Trophoblast cell (in vitro differentiated cells and primary cell): ENCODE data around the gene PRDM10.

ENCODE experiments used
- DNase-seq, 2 donors: peaks; one replicate each; pipeline ENCODE4 v3.0.0-alpha.2; 2016
- H2AFZ ChIP-seq: 2 replicates; pipeline ENCODE4 v1.6.1; 2013; ENCODE audit warnings: low read length, moderate library complexity, mild to moderate bottlenecking; ENCODE audit not compliant: insufficient read depth, poor library complexity
- H2AK5ac ChIP-seq: 2 replicates; pipeline ENCODE4 v1.6.1; 2013; ENCODE audit warnings: mild to moderate bottlenecking, low read length
- H2BK120ac ChIP-seq: 2 replicates; pipeline ENCODE4 v1.6.1; 2013; ENCODE audit warnings: low read length, mild to moderate bottlenecking, moderate library complexity; ENCODE audit not compliant: insufficient read depth, poor library complexity
- H2BK12ac ChIP-seq: 2 replicates; pipeline ENCODE4 v1.6.1; 2013; ENCODE audit warnings: mild to moderate bottlenecking, low read length, moderate library complexity
- H2BK5ac ChIP-seq: 2 replicates; pipeline ENCODE4 v1.6.1; 2013; ENCODE audit warnings: low read length, low read depth, moderate library complexity, mild to moderate bottlenecking; ENCODE audit not compliant: poor library complexity
- H3K14ac ChIP-seq: 2 replicates; pipeline ENCODE4 v1.6.1; 2013; ENCODE audit warnings: mild to moderate bottlenecking, low read length
- H3K18ac ChIP-seq: 2 replicates; pipeline ENCODE4 v1.6.1; 2013; ENCODE audit warnings: mild to moderate bottlenecking, low read length
- H3K23ac ChIP-seq: 2 replicates; pipeline ENCODE4 v1.6.1; 2013; ENCODE audit warnings: low read length
- H3K27ac ChIP-seq: 2 replicates; pipeline ENCODE4 v1.5.1; 2013; ENCODE audit warnings: low read depth, mild to moderate bottlenecking, inconsistent platforms, low read length, moderate library complexity
- H3K27me3 ChIP-seq: 2 replicates; pipeline ENCODE4 v1.6.1; 2013; ENCODE audit warnings: inconsistent platforms, mild to moderate bottlenecking, low read length, moderate library complexity; ENCODE audit not compliant: insufficient read depth
- H3K36me3 ChIP-seq, 2 experiments: 1 replicate in 1 of 2; 2 replicates in 1 of 2; pipeline ENCODE4 v1.6.1; 2013; ENCODE audit warnings: low read length in 2 of 2, mild to moderate bottlenecking in 2 of 2, moderate library complexity in 1 of 2; ENCODE audit not compliant: insufficient read depth in 2 of 2, control insufficient read depth in 1 of 2
- H3K4ac ChIP-seq: 2 replicates; pipeline ENCODE4 v1.6.1; 2013; ENCODE audit warnings: low read depth, mild to moderate bottlenecking, low read length, moderate library complexity
- H3K4me1 ChIP-seq, 2 experiments: 1 replicate in 1 of 2; 2 replicates in 1 of 2; pipeline ENCODE4 v1.6.1; 2013; ENCODE audit warnings: low read length in 2 of 2, mild to moderate bottlenecking in 2 of 2, moderate library complexity in 1 of 2; ENCODE audit not compliant: insufficient read depth in 2 of 2, control insufficient read depth in 1 of 2
- H3K4me2 ChIP-seq: 2 replicates; pipeline ENCODE4 v1.6.1; 2013; ENCODE audit warnings: inconsistent platforms, mild to moderate bottlenecking, low read length, moderate library complexity
- H3K4me3 ChIP-seq: 2 replicates; pipeline ENCODE4 v1.5.1; 2013; ENCODE audit warnings: mild to moderate bottlenecking, low read depth, low read length, inconsistent platforms
- H3K79me1 ChIP-seq: one replicate; pipeline ENCODE4 v1.6.1; 2013; ENCODE audit warnings: low read length
- H3K79me2 ChIP-seq: 2 replicates; pipeline ENCODE4 v1.6.1; 2013; ENCODE audit warnings: low read length, mild to moderate bottlenecking; ENCODE audit not compliant: control insufficient read depth, insufficient read depth, poor library complexity
- H3K9ac ChIP-seq: 2 replicates; pipeline ENCODE4 v1.6.1; 2013; ENCODE audit warnings: mild to moderate bottlenecking, low read length
- H3K9me3 ChIP-seq: 2 replicates; pipeline ENCODE4 v1.6.1; 2013; ENCODE audit warnings: low read depth, mild to moderate bottlenecking, control low read depth, inconsistent platforms, low read length; ENCODE audit not compliant: insufficient read depth
- H4K12ac ChIP-seq: 2 replicates; pipeline ENCODE4 v1.6.1; 2013; ENCODE audit warnings: low read depth, mild to moderate bottlenecking, low read length, moderate library complexity
- H4K8ac ChIP-seq: 2 replicates; pipeline ENCODE4 v1.6.1; 2013; ENCODE audit warnings: low read depth, mild to moderate bottlenecking, low read length, moderate library complexity
- H4K91ac ChIP-seq: one replicate; pipeline ENCODE4 v1.6.1; 2013; ENCODE audit warnings: low read depth, mild to moderate bottlenecking, low read length, moderate library complexity
- WGBS: extraction: QIAGEN DNeasy Blood & Tissue Kit; methylation state at CpG from one replicate; pipeline ENCODE4 v1.1.7; 2013; ENCODE audit warnings: missing lambda C conversion rate; ENCODE audit not compliant: insufficient read length, insufficient coverage; ENCODE audit errors: extremely low coverage; 5-methylcytosine and 5-hydroxymethylcytosine counted together

PRDM10 gene

GRCh38 chr11:129896062-129896461 is 106.6 kb downstream of the PRDM10 start:
- DNase-seq: no peak
- Histone ChIP-seq H3K36me3 (peaks cover 6 to 12% of the 10 kb centered on the region in 2 experiments), H3K4ac (no peak overlapping the region), H4K8ac (peak overlapping the region; percentile 97), H2BK12ac (no peak overlapping the region), H4K12ac (peak overlapping the region; percentile 84), H2BK120ac (no peak overlapping the region), H2BK5ac (no peak overlapping the region), H3K27ac (no peak overlapping the region), H3K79me1 (peaks cover 7% of the 10 kb centered on the region), H4K91ac (peak overlapping the region; percentile 55), H3K27me3 (no peaks in the 10 kb centered on the region), H3K4me2 (peak overlapping the region; percentile 65), H3K23ac (no peak overlapping the region), H2AK5ac (no peak overlapping the region), H3K14ac (no peak overlapping the region), H3K9ac (no peak overlapping the region), H3K18ac (no peak overlapping the region), H3K4me1 (peaks cover 0 to 3% of the 10 kb centered on the region in 2 experiments), H3K79me2 (peaks cover 7% of the 10 kb centered on the region), H3K9me3 (no peaks in the 10 kb centered on the region), H3K4me3 (no peak overlapping the region), H2AFZ (peak overlapping the region; percentile 91)
- no CpG with 5 or more reads among the region's 9 CpGs for WGBS

DNA sequence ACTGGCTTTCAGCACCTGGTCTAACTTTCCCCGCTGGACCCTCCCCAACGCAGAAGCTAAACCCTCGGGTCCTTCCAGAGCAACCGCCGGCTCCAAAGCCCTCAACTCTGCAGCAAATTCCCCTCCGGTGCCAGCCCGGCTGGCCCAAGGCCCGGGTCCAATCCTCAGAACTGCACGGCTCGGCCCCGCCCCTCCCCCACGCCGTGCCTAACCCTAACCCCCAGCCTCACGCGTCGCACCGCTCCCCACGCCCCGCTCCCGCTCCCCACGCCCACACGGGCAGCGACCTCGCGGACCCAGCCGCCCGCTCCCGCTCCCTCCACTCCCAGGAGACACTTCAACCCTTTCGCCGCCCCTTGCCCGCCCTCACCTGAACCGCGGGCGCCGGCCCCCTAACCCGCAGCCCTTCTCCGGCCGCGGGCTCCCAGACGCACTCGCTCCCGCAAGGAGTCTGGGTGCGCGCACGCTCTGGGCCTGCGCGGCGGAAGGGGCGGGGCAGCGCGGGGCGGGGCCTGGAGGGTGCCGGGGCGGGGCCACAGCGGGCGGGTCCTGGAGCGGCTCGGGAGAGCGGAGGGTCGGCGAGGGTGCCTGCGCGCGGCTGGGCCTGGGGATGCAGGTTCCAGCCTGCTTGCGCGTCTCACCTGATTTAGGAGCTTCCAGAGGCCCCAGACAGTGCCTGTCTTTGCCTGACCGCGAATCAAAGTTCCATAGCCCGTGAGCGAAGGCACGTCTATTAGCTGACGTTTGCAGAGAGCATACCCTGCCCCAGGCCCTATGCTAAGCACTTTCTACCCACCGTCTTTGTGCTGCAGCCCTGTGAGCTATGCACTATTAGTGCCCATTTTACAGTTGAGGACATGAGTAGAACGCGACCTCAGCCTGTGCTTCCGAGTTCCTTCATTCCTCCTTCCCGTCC is 107.3 kb downstream of the PRDM10 start, which contains the start of gene NFRKB:
Gene NFRKB (minus strand): TSS at position 453 of the 916 bp plus-strand sequence. CDS start 2,729 bp downstream, outside the sequence.
- Histone ChIP-seq H3K14ac (peak within 1 kb of the TSS; percentile 67), H2BK12ac (no peak within 1 kb of the TSS), H2AK5ac (no peak within 1 kb of the TSS), H3K27ac (peak within 1 kb of the TSS; percentile 56), H3K9me3 (no peaks in the 10 kb centered on the region), H4K12ac (peak within 1 kb of the TSS; percentile 92), H3K27me3 (no peaks in the 10 kb centered on the region), H2BK5ac (peak within 1 kb of the TSS; percentile 75), H3K79me2 (peaks cover 7% of the 10 kb centered on the region), H3K36me3 (peaks cover 7 to 14% of the 10 kb centered on the region in 2 experiments), H3K4ac (peak within 1 kb of the TSS; percentile 72), H3K4me2 (peak within 1 kb of the TSS; percentile 87), H3K18ac (peak within 1 kb of the TSS; percentile 96), H3K23ac (no peak within 1 kb of the TSS), H4K8ac (peak within 1 kb of the TSS; percentile 97), H4K91ac (peak within 1 kb of the TSS; percentile 84), H3K9ac (peak within 1 kb of the TSS; percentile 96), H3K79me1 (peaks cover 7% of the 10 kb centered on the region), H3K4me1 (peaks cover 0 to 3% of the 10 kb centered on the region in 2 experiments), H2AFZ (peak within 1 kb of the TSS; percentile 95), H2BK120ac (peak within 1 kb of the TSS; percentile 76), H3K4me3 (peak within 1 kb of the TSS; percentile 98)
- peak; percentile 72 to 90 for DNase-seq
- WGBS: no CpG with 5 or more reads among the region's 77 CpGs

DNA sequence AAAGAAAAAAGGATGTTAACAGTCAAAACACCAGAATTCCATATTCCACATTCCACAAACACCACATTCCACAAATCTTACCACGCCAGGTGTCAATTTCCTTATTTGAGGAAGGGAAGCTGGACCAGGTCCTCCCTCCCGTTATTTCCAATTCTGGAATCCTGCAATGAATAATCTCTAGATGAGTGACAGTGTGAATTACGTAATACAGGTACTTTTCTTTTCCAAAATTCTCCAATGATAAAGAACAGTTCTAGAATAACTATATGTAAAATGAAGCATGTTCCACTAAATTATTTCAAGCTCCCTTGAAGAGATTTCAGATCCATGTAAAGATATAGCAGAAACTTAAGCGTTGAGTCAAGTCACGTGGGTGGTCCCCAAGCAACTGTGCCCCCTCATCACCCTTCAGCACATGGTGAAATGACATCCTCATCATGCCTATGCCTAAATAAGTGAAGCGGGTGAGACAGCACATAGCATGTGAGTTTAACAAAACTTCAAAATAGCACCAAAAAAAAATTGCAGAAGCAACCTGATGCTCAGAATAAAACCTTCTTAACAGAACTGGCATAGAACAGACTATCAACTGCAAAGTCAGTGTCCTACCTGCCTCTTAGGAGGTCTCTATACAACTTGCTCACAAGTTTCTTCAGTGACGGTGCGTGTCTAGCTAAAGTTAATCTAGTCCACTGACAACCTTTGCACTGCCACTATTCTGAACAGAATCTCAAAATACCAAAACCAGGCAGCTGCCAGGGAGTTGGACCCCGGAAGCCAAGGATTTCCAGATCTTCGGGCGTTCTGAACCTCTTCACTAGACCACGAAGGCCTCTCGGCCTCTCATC is 108.1 kb downstream of the PRDM10 start:
- Histone ChIP-seq H4K91ac (no peak overlapping the region), H2BK5ac (peak overlapping the region; percentile 58), H3K23ac (no peak overlapping the region), H2AK5ac (no peak overlapping the region), H3K4me2 (peak overlapping the region; percentile 87), H3K79me2 (peaks cover 7% of the 10 kb centered on the region), H3K4me1 (peaks cover 0 to 3% of the 10 kb centered on the region in 2 experiments), H3K4ac (peak overlapping the region; percentile 50), H3K27me3 (no peaks in the 10 kb centered on the region), H4K12ac (no peak overlapping the region), H4K8ac (peak overlapping the region; percentile 93), H3K9ac (peak overlapping the region; percentile 96), H3K36me3 (peaks cover 7 to 18% of the 10 kb centered on the region in 2 experiments), H3K9me3 (no peaks in the 10 kb centered on the region), H3K27ac (no peak overlapping the region), H3K4me3 (peak overlapping the region; percentile 98), H3K79me1 (peaks cover 7% of the 10 kb centered on the region), H3K18ac (peak overlapping the region; percentile 58), H2BK120ac (peak overlapping the region; percentile 76), H2AFZ (peak overlapping the region; percentile 95), H3K14ac (peak overlapping the region; percentile 67), H2BK12ac (no peak overlapping the region)
- WGBS: 100% methylated on average over 1 of the region's 13 CpGs
- DNase-seq: peak in 1 of 2 donors; percentile 4

- WGBS: no CpG with 5 or more reads among the region's 5 CpGs
- H4K8ac ChIP-seq: no peak overlapping the region
- H3K18ac ChIP-seq: no peak overlapping the region
- H2AK5ac ChIP-seq: no peak overlapping the region
- no peaks in the 10 kb centered on the region for H3K79me2 ChIP-seq
- H2BK120ac ChIP-seq: no peak overlapping the region
- H3K14ac ChIP-seq: no peak overlapping the region
- no peak overlapping the region for H4K12ac ChIP-seq
- peaks cover 2% of the 10 kb centered on the region for H3K9me3 ChIP-seq
- peaks cover 32 to 58% of the 10 kb centered on the region in 2 experiments for H3K36me3 ChIP-seq
- no peak overlapping the region for H3K23ac ChIP-seq
- H2AFZ ChIP-seq: no peak overlapping the region
- H3K4me3 ChIP-seq: no peak overlapping the region
- H3K9ac ChIP-seq: no peak overlapping the region
- H3K4me2 ChIP-seq: no peak overlapping the region
- no peaks in the 10 kb centered on the region for H3K4me1 ChIP-seq
- no peak overlapping the region for H3K4ac ChIP-seq
- H2BK12ac ChIP-seq: no peak overlapping the region
- H2BK5ac ChIP-seq: no peak overlapping the region
- no peak for DNase-seq
- H3K27me3 ChIP-seq: no peaks in the 10 kb centered on the region
- H4K91ac ChIP-seq: no peak overlapping the region
- no peaks in the 10 kb centered on the region for H3K79me1 ChIP-seq
- H3K27ac ChIP-seq: no peak overlapping the region
These were observed 114.2 kb downstream of the PRDM10 start for GRCh38 chr11:129888451-129888850.
